H1 (cell line): ENCODE results near the gene SAMD15. TPM values are rescaled to one million over a fixed set of nuclear protein-coding genes. Genes with fewer than 3 reads are reported as not detected.

ENCODE experiments used
- CTCF ChIA-PET: fragments of 300-600 bp; sonication (Branson Sonifier 250); formaldehyde crosslinking; loops from one replicate; lab custom pipeline; 2021; ENCODE audit not compliant: partially characterized antibody; lab: Charles Lee
- POLR2A ChIA-PET: fragments of 300-600 bp; sonication (Branson Sonifier 250); formaldehyde crosslinking; loops from one replicate; lab custom pipeline; 2021; ENCODE audit warnings: inconsistent platforms; ENCODE audit not compliant: partially characterized antibody; lab: Charles Lee
- DNase-seq, 2 experiments: peaks; one replicate each; pipeline versions ENCODE4 v3.0.0 to v3.0.0-alpha.2; 2010 to 2022; ENCODE audit warnings: low spot score in 2 of 2, low read depth in 1 of 2, mixed read lengths in 1 of 2
- FAIRE-seq: peaks from 2 replicates; lab custom pipeline; 2011; peaks lifted over from hg19 to GRCh38; lab: Jason Lieb, UNC
- H2AFZ ChIP-seq: 2 replicates; pipeline ENCODE4 v1.8.1; 2012; ENCODE audit warnings: low read length, inconsistent platforms
- H2AK5ac ChIP-seq: 2 replicates; pipeline ENCODE4 v1.6.1; 2013; ENCODE audit warnings: low read depth, low read length
- H2BK120ac ChIP-seq: replicated peaks from 2 replicates; pipeline ENCODE3; 2013; ENCODE audit warnings: low read depth, low read length, inconsistent platforms
- H2BK12ac ChIP-seq: 2 replicates; pipeline ENCODE4 v1.6.1; 2013; ENCODE audit warnings: low read depth, low read length
- H2BK15ac ChIP-seq: 2 replicates; pipeline ENCODE4 v1.6.1; 2013; ENCODE audit warnings: low read length
- H2BK20ac ChIP-seq: 2 replicates; pipeline ENCODE4 v1.6.1; 2013; ENCODE audit warnings: low read length
- H2BK5ac ChIP-seq: 2 replicates; pipeline ENCODE4 v1.6.1; 2013; ENCODE audit warnings: low read depth, low read length
- H3K14ac ChIP-seq: 2 replicates; pipeline ENCODE4 v1.6.1; 2013; ENCODE audit warnings: inconsistent platforms; ENCODE audit not compliant: insufficient read length
- H3K18ac ChIP-seq: 2 replicates; pipeline ENCODE4 v1.6.1; 2013; ENCODE audit warnings: low read length; ENCODE audit errors: extremely low read depth
- H3K23ac ChIP-seq: 2 replicates; pipeline ENCODE4 v1.6.1; 2013; ENCODE audit warnings: inconsistent platforms; ENCODE audit not compliant: insufficient read length
- H3K23me2 ChIP-seq: 2 replicates; pipeline ENCODE4 v1.6.1; 2013; ENCODE audit warnings: low read depth, low read length
- H3K27ac ChIP-seq: 2 replicates; pipeline ENCODE4 v1.6.1; 2011; ENCODE audit warnings: low read depth, low read length, inconsistent platforms
- H3K27me3 ChIP-seq, 4 experiments: replicated peaks in 1 of 4; 1 replicate in 1 of 4; 2 replicates in 3 of 4; pipeline versions ENCODE4 v1.6.1 to v1.8.1; 2011 to 2013; ENCODE audit warnings: low read length in 3 of 4, mild to moderate bottlenecking in 3 of 4, inconsistent platforms in 2 of 4, mixed read lengths in 2 of 4, moderate library complexity in 1 of 4; ENCODE audit not compliant: control insufficient read depth in 3 of 4, insufficient read depth in 3 of 4; ENCODE audit errors: extremely low read depth in 1 of 4
- H3K36me3 ChIP-seq, 4 experiments: 2 replicates each; pipeline versions ENCODE4 v1.6.1 to v1.8.1; 2011 to 2013; ENCODE audit warnings: mild to moderate bottlenecking in 4 of 4, low read length in 3 of 4, moderate library complexity in 2 of 4, control low read depth in 1 of 4, inconsistent platforms in 1 of 4; ENCODE audit not compliant: insufficient read depth in 4 of 4, control insufficient read depth in 2 of 4
- H3K4ac ChIP-seq: replicated peaks from 2 replicates; pipeline ENCODE3; 2013; ENCODE audit warnings: low read length, low read depth, mixed read lengths, inconsistent platforms; ENCODE audit not compliant: insufficient read length
- H3K4me1 ChIP-seq, 4 experiments: replicated peaks in 1 of 4; 1 replicate in 1 of 4; 2 replicates in 3 of 4; pipeline versions ENCODE4 v1.6.1 to v1.8.1; 2011 to 2013; ENCODE audit warnings: low read length in 3 of 4, inconsistent platforms in 2 of 4, mixed read lengths in 1 of 4; ENCODE audit not compliant: insufficient read depth in 4 of 4, control insufficient read depth in 3 of 4
- H3K4me2 ChIP-seq, 2 experiments: 2 replicates each; pipeline versions ENCODE4 v1.6.1 to v1.8.1; 2011 to 2013; ENCODE audit warnings: low read depth in 2 of 2, low read length in 2 of 2, control low read depth in 1 of 2, inconsistent platforms in 1 of 2, mild to moderate bottlenecking in 1 of 2; ENCODE audit not compliant: insufficient read depth in 1 of 2
- H3K4me3 ChIP-seq, 4 experiments: fragments of 200-600, 300-600 bp in 1 of 4; sonication (generic), shearing (Covaris generic), sonication (Bioruptor Twin) in 1 of 4; 2 replicates each; pipeline versions ENCODE4 v1.5.1 to v1.8.1; 2011 to 2016; ENCODE audit warnings: low read length in 4 of 4, low read depth in 3 of 4, control low read depth in 2 of 4, inconsistent platforms in 2 of 4, mild to moderate bottlenecking in 2 of 4, mixed read lengths in 1 of 4, moderate library complexity in 1 of 4; ENCODE audit not compliant: insufficient read depth in 2 of 4; ENCODE audit errors: extremely low read depth in 1 of 4
- H3K56ac ChIP-seq: replicated peaks from 2 replicates; pipeline ENCODE3; 2013; ENCODE audit warnings: low read depth, mild to moderate bottlenecking, mixed read lengths, low read length, inconsistent platforms; ENCODE audit not compliant: insufficient read length
- H3K79me1 ChIP-seq: 2 replicates; pipeline ENCODE4 v1.6.1; 2013; ENCODE audit warnings: low read depth, low read length, control low read depth
- H3K79me2 ChIP-seq, 2 experiments: 2 replicates each; pipeline versions ENCODE4 v1.6.1 to v1.8.1; 2012 to 2013; ENCODE audit warnings: low read length in 2 of 2, mild to moderate bottlenecking in 2 of 2, inconsistent platforms in 1 of 2; ENCODE audit not compliant: insufficient read depth in 2 of 2, control insufficient read depth in 1 of 2
- H3K9ac ChIP-seq, 4 experiments: replicated peaks in 1 of 4; 1 replicate in 1 of 4; 2 replicates in 3 of 4; pipeline versions ENCODE4 v1.6.1 to v1.8.1; 2011 to 2013; ENCODE audit warnings: low read depth in 3 of 4, low read length in 3 of 4, control low read depth in 2 of 4, mild to moderate bottlenecking in 2 of 4, moderate library complexity in 2 of 4, inconsistent platforms in 1 of 4; ENCODE audit errors: extremely low read depth in 1 of 4
- H3K9me3 ChIP-seq, 2 experiments: 2 replicates each; pipeline versions ENCODE4 v1.6.1 to v1.8.1; 2012 to 2013; ENCODE audit warnings: mild to moderate bottlenecking in 2 of 2, moderate library complexity in 2 of 2, control low read depth in 1 of 2, inconsistent platforms in 1 of 2, low read depth in 1 of 2, low read length in 1 of 2, mixed read lengths in 1 of 2; ENCODE audit not compliant: insufficient read depth in 2 of 2
- H4K20me1 ChIP-seq, 2 experiments: replicated peaks in 1 of 2; 2 replicates each; pipeline versions ENCODE3 to v1.8.1; 2011 to 2013; ENCODE audit warnings: inconsistent platforms in 2 of 2, low read length in 2 of 2, mild to moderate bottlenecking in 1 of 2; ENCODE audit not compliant: insufficient read depth in 2 of 2, control insufficient read depth in 1 of 2
- H4K5ac ChIP-seq: 2 replicates; pipeline ENCODE4 v1.6.1; 2013; ENCODE audit warnings: low read length, low read depth, mixed read lengths, inconsistent platforms; ENCODE audit not compliant: insufficient read length
- H4K8ac ChIP-seq: 2 replicates; pipeline ENCODE4 v1.8.0; 2013; ENCODE audit warnings: mild to moderate bottlenecking, moderate library complexity, low read length, inconsistent platforms; ENCODE audit not compliant: insufficient read depth; ENCODE audit errors: extremely low read depth
- H4K91ac ChIP-seq: replicated peaks from 2 replicates; pipeline ENCODE3; 2013; ENCODE audit warnings: low read length, mixed read lengths, inconsistent platforms; ENCODE audit not compliant: insufficient read length
- POLR2AphosphoS5 ChIP-seq: IDR thresholded peaks from 2 replicates; pipeline ENCODE4 v1.6.1; 2011; ENCODE audit warnings: low read depth, low read length
- WGBS, 2 experiments: shearing (Covaris generic) in 1 of 2; methylation state at CpG; one replicate each; pipeline versions ENCODE4 v1.1.6 to v1.1.7; 2013 to 2015; ENCODE audit warnings: low lambda C conversion rate in 2 of 2, mixed read lengths in 2 of 2, inconsistent platforms in 1 of 2, low coverage in 1 of 2, missing lambda C conversion rate in 1 of 2; ENCODE audit not compliant: insufficient replicate concordance in 2 of 2, insufficient coverage in 1 of 2, insufficient read length in 1 of 2; ENCODE audit errors: extremely low coverage in 1 of 2, missing lambda C conversion rate in 1 of 2; 5-methylcytosine and 5-hydroxymethylcytosine counted together
- polyA plus RNA-seq, 7 experiments: library from polyadenylated mRNA; depleted of rRNA in 3 of 7; stranded (reverse) in 5 of 7; unstranded in 2 of 7; fragments of >200 nt in 5 of 7; fragments of 200-250 nt in 2 of 7; gene quantifications; 1 replicate in 5 of 7; 2 replicates in 1 of 7; 4 replicates in 1 of 7; pipeline versions ENCODE4 v1.2.1 to v1.2.3, GENCODE V29; 2011 to 2013; ENCODE audit warnings: missing spikeins in 2 of 7, mixed read lengths in 2 of 7
- total RNA-seq: library from RNA; stranded (reverse); fragmentation: NEBNext Ultra II Directional; extraction: Animal tissue kit (Norgen Biotek cat#: 25700); gene quantifications from 2 replicates; pipeline ENCODE4 v1.2.1, GENCODE V29; 2021
- TF ChIP-seq, protein P1 (sequence below): IDR thresholded peaks from 2 replicates; pipeline ENCODE4 v1.6.1; 2012; ENCODE audit warnings: inconsistent platforms

Gene SAMD15
- total and polyA plus RNA-seq, 2 of the 8 experiments (the other 6 are each of a cell fraction or from before 2014, with no cell fraction given), result 0.17 to 1.0 TPM

DNA sequence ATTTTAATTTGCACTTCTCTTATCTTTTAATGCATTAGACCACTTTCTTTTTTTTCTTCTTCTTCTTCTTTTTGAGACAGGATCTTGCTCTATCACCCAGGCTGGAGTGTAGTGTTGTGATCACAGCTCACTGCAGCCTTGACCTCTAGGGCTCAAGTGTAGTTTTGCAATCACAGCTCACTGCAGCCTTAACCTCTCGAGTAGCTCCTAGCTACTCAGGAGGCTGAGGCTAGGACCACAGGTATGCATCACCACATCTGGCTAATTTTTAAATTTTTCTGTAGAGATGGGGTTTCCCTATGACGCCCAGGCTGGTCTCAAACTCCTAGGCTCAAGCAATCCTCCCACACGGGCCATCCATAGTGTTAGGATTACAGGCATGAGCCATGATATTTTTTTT is 13.0 kb upstream of the SAMD15 start:
- TF ChIP-seq, protein P1, sequence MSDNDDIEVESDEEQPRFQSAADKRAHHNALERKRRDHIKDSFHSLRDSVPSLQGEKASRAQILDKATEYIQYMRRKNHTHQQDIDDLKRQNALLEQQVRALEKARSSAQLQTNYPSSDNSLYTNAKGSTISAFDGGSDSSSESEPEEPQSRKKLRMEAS, result no peak
- TF ChIP-seq POLR2AphosphoS5, result no peak
- no peak overlapping the region for H4K91ac ChIP-seq
- H3K9me3 ChIP-seq, result no peaks in the 10 kb centered on the region
- no peak overlapping the region for H3K27ac ChIP-seq
- no peak overlapping the region for H2BK5ac ChIP-seq
- ChIA-PET CTCF (interaction anchor here (0.7 to 1.3 kb wide), 3 partner anchors 15 to 255 kb away, joined by 3 read pairs; no protein-coding TSS in a partner anchor), POLR2A (no interaction called here)
- H3K79me1 ChIP-seq, result no peaks in the 10 kb centered on the region
- H4K8ac ChIP-seq, result no peak overlapping the region
- H2BK12ac ChIP-seq, result no peak overlapping the region
- H3K14ac ChIP-seq, result no peak overlapping the region
- H2BK120ac ChIP-seq, result no peak overlapping the region
- H3K4me1 ChIP-seq, result no peaks in the 10 kb centered on the region
- H3K18ac ChIP-seq, result no peak overlapping the region
- no peaks in the 10 kb centered on the region for H3K27me3 ChIP-seq
- no peak overlapping the region for H2BK15ac ChIP-seq
- DNase-seq, result no peak
- no peak overlapping the region for H2BK20ac ChIP-seq
- no peak overlapping the region for H3K4me3 ChIP-seq
- H3K23me2 ChIP-seq, result no peaks in the 10 kb centered on the region
- no peaks in the 10 kb centered on the region for H3K79me2 ChIP-seq
- FAIRE-seq, result no peak
- no peak overlapping the region for H3K23ac ChIP-seq
- no peak overlapping the region for H2AFZ ChIP-seq
- H4K5ac ChIP-seq, result no peak overlapping the region
- WGBS, 2 experiments, result 75% methylated on average over 3 of the region's 3 CpGs; no CpG with 5 or more reads in 1 of the 2 experiments
- H3K9ac ChIP-seq, result no peak overlapping the region
- H3K56ac ChIP-seq, result no peak overlapping the region
- no peaks in the 10 kb centered on the region for H3K36me3 ChIP-seq
- no peak overlapping the region for H2AK5ac ChIP-seq
- H3K4ac ChIP-seq, result no peak overlapping the region
- H4K20me1 ChIP-seq, result no peaks in the 10 kb centered on the region
- H3K4me2 ChIP-seq, result no peak overlapping the region
